CMK (cell line): ENCODE data around the gene TSPAN4.

Experiments
- DNase-seq: peaks from one replicate; pipeline ENCODE4 v3.0.0-alpha.2; 2010; ENCODE audit warnings: low read depth

The TSPAN4 gene

GRCh38 chr11:889257-889656 lies 46.6 kb downstream of the TSPAN4 start:
- DNase-seq, result no peak

- DNase-seq, result no peak
Measured at GRCh38 chr11:889687-890475, 47.2 kb downstream of the TSPAN4 start.

GRCh38 chr11:890794-891540 lies 48.3 kb downstream of the TSPAN4 start:
- no peak for DNase-seq

GRCh38 chr11:893008-893654 lies 50.5 kb downstream of the TSPAN4 start:
- DNase-seq, result no peak

- no peak for DNase-seq
Measured at GRCh38 chr11:894575-895201, 52.0 kb downstream of the TSPAN4 start.

GRCh38 chr11:895331-896110 lies 52.9 kb downstream of the TSPAN4 start:
- no peak for DNase-seq

GRCh38 chr11:897253-898142 lies 54.8 kb downstream of the TSPAN4 start:
- no peak for DNase-seq

GRCh38 chr11:898143-898511 lies 55.5 kb downstream of the TSPAN4 start:
- no peak for DNase-seq

GRCh38 chr11:898540-899190 lies 56.0 kb downstream of the TSPAN4 start:
- DNase-seq, result no peak

GRCh38 chr11:899724-900123 lies 57.1 kb downstream of the TSPAN4 start:
- DNase-seq, result no peak

- DNase-seq, result no peak
Measured at GRCh38 chr11:900545-900944, 57.9 kb downstream of the TSPAN4 start.

GRCh38 chr11:901452-902061 lies 58.9 kb downstream of the TSPAN4 start:
- DNase-seq, result no peak

- no peak for DNase-seq
Measured at GRCh38 chr11:904380-904779, 61.7 kb downstream of the TSPAN4 start.

- no peak for DNase-seq
Measured at GRCh38 chr11:905952-906351, 63.3 kb downstream of the TSPAN4 start.

- DNase-seq, result no peak
Measured at GRCh38 chr11:907668-908067, 65.0 kb downstream of the TSPAN4 start.

- no peak for DNase-seq
Measured at GRCh38 chr11:908273-908672, 65.6 kb downstream of the TSPAN4 start.

- DNase-seq, result no peak
Measured at GRCh38 chr11:909406-909805, 66.8 kb downstream of the TSPAN4 start.

GRCh38 chr11:910044-910588 lies 67.5 kb downstream of the TSPAN4 start:
- DNase-seq, result no peak

- DNase-seq, result no peak
Measured at GRCh38 chr11:910589-911030, 68.0 kb downstream of the TSPAN4 start, which contains the start of gene CHID1. Gene CHID1, minus strand, starts transcription at chr11:910810. Its CDS starts 5,994 bp downstream, at chr11:904816.
